Hematopoietic multipotent progenitor cell treated with erythropoietin and hydrocortisone succinate and interleukin-3 and kit ligand, for 8 days (in vitro differentiated cells): ENCODE data around the gene PANX1.
A peak's percentile ranks its signal among the peaks of the same experiment; 100 is the strongest.

Experiments
- DNase-seq: peaks from one replicate; pipeline ENCODE4 v3.0.0-alpha.2; 2015

The PANX1 gene

DNA sequence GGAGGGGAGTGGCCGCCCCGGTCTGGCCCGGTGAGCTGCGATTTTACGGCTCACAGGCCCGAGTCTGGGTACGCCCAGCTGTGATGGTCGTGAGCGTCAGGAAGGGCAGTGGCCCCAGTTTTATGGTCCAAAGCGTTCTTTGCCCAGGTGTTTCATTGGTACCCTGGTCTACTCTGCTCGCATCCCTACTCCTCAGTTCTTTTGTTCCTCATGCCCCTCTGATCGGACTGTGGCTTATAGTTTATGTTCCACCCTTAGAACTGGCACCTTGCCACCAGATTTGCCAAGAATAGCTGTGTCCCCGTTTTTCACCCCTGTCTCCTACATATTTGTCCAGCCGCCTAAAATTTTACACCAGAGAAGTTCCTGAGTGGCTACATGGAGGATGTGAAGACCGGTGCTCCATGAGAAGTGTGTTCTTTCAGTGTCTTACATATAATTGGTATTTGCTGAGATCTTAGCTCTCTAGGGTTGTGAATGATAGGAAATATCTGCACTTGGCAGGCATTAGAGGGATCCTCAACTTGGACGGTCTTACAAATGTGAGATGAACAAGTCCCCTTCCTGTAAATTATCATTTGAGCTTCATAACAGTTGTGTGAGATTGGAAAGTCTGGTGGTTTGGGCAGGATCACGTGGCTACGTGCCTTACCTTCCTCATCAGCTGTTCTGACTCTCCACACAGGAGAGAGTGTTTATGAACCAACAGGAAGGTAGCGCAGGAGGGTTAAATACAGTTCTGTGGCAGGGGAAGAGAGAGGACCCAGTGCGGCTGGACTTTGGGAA lies 1.1 kb downstream of the PANX1 start:
- peak; percentile 50 for DNase-seq

DNA sequence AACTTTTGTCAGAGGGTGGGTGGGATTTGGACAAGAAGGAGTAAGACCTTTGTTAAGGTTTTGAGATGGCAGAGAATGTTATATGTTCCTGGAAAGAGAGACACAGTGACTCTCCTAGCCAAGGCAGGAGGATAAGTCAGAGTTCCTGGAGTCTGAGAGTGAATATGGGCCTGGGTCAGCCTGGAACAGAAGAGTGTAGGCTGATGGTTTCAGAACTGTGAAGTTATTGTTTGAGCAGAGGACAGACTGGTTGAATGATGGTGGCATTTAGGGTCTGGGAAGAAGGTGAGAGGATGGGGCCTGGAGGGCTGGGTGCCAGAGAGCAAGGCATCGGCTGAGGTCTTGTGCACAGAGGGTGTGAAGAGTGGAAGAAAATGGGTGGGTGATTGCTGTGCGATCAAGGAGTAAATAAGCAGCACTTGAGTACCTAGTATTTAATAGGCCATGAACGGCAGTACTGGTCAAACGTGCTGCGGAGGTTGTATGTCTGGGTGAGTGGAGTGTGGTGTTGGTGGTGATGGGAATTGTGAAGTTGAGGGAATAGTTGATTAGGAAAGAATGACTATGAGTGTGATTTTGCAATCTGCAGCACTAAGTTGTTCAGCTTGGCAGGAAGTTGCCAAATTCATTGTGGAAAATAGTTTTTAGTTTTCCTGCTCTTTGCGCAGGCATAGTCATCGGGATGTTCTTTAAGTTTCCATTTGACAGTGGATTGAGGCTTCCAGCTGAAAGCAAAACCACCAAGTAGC lies 1.8 kb downstream of the PANX1 start:
- no peak for DNase-seq

DNA sequence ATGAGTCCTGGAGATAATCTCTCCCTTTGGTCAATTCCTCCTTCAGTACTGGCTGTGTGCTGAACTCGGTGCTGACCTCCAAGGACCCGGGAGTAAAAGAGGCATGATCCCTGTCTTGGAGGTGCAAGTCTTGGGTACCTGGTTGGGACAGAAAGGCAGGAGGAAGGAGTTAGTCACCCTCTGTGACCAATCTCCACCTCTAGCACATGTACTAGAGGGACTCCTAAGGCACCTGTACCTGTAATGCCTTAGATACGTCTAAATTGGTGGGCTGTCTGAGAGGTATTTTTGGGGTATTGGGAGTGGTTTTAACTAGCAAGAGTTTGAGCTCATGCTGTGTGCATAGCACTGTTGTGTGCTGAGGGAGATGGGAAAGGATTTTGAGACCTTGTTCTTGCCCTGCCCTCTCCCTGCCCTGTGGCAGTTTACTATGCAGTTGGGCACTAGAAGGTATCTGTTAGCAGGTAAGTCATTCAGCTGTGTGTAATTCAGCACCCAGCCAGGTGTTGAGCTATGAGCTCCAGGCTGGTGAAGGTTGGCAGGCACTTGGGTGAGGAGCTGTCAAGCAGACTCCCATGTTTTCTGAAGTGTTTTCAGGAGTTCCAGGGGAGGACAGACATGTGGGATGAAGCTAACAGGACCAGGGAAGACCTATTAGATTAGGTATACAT lies 2.5 kb downstream of the PANX1 start:
- DNase-seq, result no peak

DNA sequence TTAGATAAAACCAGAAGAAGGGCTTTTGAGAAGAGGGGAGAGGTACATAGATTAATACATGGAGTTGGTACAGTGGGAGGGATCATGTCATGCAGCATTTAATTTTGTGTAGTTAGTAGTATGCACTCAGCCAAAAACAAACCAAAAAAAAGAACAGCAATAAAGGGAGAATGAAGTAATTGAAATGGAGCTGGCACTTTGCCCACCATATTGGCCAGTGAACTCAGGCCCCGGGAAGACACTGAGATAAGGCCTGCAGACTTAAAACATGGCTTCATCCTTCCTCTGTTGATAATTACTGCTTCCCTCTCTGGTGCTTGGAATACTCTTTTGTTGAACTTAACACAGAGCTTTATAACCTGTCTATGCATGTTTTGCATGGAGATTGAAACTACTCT lies 3.1 kb downstream of the PANX1 start:
- peak; percentile 65 for DNase-seq

DNA sequence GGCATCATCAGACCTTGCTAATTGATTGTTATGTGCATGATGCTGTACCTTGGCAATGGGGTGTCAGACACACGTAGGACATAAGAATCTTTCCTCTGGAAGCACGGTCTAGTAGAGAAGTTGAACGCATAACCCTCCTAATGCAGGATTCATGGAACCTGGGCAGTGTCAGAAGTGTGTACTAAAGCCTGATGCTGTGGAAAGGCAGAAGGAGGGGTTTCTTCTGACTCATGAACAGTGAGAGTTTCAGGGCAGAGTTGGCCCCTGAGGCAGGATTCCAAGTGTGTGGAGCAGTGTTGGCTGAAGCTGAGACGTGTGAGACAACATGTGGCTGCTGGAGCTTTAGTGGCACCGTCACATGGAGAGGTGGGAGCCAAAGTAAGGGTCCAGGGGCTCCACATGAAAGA lies 3.5 kb downstream of the PANX1 start:
- no peak for DNase-seq

DNA sequence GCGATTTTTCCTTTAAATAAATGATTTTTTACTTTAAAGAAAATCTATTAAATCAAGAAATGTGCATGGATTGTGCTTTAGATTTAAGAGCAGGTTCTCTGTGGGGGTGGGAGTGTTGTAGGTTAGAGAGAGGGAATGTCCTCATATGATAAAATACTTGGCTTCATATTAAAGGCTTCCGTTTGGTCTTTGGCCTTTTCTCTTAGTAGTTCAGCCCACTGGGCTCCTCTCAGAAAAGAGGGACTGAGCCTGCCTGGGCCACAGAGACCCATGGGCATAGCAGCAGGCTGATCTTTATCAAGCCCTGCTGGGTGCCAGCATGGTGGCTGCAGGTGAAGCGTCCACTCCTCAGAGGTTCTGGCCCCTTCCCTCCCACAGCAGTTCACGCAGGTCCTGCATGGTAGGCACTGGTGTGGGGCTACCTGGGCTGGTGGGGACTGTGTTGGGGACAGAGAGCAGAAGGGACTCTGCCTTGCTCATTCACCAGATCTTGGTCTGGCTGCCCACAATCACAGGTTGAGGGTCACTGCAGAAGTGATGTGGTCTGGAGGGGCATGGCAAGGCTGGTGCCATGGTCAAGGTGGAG lies 4.3 kb downstream of the PANX1 start:
- DNase-seq, result no peak

DNA sequence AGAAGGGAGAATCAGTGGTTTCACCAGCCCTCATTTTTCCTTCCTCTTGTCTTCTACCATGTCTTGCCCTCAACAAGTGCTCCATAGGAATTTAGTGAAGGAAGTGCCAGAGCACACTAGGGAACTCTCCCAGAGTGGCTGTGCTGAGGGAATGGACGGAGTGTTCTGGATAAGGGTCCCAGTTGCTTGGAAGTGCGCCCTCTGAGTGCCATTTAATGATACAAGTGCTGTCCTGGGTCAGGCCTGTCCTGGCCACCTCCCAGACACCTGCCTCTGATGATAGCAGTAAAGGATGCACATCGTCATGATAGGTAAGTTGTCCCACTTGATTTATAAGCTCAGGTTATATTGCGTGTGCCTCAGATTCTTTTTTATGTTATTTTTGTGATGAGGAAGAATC lies 5.1 kb downstream of the PANX1 start:
- no peak for DNase-seq

DNA sequence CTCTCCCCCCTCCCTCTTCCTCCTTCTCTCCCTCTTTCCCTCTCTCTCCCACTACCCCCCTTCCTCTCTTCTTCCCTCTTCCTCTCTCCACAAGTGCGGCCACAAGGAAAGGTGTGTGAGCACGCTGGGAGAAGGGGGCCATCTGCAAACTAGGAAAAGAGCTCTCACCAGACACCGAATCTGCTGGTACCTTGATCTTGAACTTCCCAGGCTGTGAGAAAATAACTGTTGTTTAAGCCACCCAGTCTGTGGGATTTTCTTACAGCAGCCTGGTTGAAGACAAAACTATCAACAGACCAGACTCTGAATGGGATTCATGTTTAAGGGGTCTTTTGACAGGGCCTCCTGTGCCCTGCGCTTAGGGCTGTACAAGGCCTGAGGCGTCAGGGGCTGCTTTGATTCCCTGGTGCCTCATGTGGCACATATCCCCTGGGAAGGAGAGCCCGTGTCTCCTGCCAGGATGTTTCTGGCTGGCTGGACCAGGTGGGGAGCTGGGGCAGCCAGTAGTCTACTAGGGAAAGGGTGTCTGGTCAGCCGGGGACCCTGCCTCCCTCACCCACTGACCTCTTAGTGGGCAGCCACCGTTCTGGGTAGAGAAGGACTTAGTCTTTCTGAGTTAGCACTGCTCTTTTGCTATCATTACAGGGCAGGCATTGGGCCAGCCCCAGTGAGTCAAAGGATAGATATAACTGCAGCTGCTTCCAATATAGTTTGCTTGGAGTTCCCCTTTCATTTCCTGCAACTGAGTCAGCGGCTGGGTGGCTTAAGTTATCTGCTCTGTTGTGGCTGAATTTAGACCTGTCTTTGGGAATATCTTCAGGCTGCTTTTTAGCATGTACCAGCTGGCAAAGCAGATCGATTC lies 6.2 kb downstream of the PANX1 start:
- peak; percentile 61 for DNase-seq

DNA sequence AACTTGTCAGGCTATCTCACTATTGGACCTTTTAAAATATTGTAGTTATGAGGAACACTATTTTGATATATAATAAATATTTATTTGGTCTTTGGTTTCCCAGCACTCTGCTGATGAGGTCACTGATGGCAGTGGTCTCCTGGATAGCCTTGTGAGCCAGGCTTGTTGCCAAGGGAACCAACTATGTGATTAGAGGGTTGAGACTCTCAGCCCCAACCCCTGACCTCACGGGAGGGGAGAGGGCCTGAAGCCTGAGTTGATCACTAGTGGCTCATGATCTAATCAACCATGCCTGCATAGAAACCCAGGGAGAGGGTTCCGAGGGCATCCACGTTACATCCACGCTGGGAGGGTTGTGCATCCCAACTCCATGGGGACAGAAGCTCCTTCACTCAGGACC lies 10.8 kb downstream of the PANX1 start:
- DNase-seq, result no peak

DNA sequence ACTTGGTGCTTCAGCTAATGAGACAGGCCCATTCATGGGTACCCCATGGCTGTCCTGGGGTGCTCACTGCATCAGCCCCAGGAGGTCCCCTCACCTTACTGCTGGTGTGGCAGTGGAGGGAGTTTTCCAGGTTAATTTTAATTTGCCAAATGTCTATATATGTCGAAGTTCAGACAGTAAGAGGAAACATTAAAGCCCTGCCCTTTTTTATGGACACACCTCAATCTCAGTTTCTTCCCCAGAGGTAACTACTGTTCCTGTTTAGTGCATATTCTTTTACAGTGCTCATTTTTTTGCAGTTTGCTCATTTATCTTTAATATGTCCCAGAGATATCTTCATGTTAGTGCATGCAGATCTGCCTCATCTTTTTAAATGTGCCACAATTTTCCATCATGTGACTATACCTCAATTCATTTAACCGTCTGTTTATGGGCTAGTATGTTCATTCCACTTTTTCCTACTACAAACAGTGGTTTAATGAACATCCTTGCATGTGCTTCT lies 11.6 kb downstream of the PANX1 start:
- DNase-seq, result no peak

DNA sequence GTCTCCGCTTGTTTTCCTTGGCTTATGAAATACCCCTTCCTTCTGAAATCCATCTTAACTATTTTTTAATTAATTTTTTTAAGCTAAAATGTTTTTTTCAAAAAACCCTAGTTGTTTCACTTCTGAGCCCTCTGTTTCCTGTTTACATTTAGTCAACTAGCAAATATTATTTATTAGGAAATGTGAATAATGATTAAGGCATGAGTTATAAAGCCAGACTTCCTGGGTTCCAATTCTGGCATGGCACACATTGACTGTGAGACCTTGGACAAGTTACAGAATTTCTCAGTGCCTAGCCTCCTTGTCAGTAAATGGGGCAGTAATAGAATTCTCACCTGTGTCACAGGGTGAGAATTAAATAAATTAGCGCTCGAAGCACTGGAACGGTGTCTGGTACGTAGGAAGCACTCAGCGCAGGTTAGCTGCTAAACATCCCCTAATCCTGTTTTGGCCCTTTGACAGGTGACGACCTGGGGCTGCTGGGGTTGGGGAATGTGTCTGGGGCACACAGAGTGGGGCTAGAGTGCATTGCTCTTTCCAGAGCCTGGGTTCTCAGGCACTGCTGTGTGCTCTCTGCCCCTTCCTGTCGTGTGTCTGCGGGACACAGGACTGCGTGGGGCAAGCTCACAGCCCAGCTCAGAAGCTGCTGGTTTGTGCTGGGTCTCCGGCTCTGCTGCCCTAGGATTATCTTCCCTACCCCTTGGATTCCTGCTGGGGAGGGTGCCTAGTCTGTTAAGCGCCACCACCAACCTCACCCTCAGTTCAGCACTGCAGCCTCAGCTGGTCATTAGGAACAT lies 13.1 kb downstream of the PANX1 start:
- DNase-seq, result no peak

DNA sequence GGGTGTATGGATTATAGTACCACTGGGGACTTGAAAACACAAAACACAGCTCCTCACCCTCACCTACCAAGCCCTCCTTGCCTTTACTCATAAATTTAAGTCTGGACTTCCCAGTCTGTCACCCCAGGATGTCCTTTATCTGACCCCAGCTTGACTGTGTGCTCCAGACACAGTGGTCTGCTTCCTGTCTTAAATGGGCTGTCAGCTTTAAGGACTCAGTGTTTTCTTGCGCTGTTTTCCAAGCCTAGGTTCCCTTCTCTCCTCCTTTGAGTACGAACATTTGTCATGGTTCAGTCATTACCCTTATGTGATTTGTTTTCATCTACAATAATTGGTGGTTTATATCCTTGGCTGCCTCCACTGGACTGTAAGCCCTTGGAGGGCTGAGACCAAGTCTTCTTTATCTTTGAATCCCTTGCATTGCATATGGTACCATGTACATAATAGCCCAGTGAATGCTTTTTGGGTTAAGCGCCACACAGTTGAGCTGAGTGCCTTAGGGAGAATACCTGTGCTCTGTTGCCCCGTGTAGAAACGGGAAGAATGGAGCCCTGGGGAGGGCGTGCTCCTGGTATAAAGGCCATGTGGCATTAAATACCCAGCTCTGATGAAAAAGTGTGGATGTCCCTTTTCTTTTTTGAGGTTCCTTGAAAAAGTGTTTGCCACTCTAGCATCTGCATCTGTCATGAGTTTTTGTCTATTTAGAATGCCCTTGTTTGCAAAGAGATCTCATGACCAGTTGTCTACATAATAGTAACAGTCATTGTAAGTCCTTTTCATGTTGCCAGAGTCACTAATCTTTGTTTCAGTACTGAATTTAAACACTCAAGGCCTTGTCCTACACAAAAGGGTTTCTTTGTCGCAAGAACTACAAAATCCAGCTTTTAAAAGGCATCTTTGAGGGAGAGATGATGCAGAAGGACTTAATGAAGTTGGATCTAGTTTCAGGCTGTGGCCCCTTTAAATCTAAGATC lies 14.0 kb downstream of the PANX1 start:
- no peak for DNase-seq

DNA sequence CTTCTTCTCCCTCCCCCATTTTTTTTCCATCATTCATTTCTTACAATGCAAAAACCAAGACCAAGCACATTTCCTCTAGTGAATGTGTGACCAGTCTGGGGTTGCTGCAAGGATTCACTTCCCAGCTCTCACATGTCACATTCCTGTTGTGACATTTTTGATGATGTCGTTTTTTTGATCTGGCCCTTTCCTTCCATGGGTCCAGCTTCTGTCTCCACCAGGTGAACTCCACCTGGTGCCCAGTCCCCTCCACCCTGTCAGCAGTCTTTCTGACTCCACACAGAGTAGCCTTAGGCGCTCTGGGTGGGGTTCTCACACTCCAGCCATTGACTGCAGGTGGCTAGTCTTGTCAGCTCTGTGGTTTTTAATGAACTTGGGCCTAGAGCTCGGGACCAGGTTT lies 15.6 kb downstream of the PANX1 start:
- DNase-seq, result no peak

DNA sequence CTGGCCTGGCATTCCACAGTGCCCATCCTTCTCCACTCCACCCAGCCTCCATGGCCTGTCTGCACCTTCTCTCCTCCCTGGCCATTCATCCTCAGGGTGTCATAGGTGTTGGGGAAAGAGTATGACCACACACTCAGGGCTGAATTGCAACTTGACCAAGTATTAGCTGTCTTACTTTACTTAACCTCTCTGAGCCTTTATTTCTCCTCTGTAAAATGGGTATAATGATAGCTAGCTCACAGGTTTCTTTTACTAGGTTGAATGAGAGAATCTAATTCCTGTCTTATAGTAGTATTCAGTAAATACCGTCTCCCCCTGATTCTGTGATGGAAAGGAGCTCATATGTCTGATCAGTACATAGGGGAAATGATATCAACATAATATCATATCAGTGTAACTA lies 16.0 kb downstream of the PANX1 start:
- no peak for DNase-seq

DNA sequence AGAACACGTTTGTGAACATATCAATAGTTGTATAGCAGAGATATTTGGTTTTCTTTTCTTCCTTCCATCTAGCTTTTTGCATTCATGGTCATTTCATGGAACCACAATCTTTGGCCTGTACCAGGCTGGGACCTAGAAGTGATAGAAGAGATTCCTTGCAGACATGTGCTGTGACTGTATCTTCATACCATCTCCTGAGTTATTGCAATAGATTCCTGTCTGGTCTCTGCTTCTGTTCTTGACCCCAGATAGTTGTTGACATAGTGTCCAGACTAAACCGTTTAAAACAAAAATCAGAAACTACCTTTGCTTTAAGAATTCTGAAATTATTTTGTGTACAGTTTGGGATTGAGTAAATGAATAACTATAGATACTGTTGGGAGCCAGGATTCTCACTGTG lies 16.8 kb downstream of the PANX1 start:
- DNase-seq, result no peak

DNA sequence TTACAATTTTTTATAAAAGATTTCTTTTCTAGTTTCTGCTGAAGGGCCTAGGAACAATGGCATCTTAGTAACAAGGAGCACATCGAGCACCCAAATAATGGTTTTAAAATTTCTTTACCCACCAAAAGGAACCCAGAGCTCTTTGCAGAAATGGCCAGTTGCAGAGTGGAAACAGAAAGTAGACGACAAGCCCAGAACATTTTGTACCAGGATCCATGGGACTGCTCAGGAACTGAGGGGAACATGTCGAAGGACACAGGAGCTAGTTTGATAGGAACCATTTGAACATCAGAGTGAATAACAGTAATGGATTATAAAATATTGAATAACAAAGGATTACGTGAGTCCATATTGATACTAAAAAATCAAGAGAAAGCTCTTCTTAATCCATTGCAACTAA lies 17.3 kb downstream of the PANX1 start:
- no peak for DNase-seq

DNA sequence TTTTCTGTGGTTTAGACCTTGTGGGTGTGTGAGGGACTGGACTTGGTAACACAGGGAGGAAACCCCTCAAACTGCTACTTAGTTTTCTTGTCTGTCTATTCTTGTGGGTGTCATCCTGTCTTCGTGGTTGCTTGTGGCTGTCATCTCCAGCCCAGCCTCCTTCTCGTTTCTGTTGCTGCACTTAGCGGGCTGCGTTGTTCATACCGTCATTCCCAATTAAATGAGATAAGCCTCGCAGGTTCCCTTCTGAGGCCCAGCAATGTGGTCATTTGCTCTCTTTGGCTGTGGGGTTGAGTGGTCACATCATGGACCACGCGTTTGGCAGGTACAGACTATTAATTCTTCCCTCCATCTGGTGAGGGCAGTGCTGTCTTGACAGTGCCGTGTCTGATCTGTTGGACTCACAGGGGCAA lies 18.8 kb downstream of the PANX1 start:
- DNase-seq, result no peak

DNA sequence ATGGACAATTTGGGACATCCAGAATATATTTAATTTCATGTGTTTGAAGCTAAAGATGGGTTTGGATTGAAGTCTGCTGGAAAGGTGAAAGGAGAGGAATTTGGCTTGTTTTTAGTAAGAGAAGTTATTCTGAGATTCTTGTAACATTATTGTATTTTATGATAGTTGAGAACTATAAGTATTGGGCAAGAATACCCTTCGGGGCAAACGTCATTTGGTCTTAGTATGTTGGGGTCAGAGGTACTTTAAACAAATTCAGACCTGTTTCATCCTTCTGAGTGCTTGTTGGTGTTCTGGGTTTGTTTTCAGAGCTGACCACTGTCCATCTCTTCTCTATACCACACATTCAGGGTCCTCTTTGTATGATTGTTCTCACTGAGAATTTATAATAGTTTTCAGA lies 19.5 kb downstream of the PANX1 start:
- no peak for DNase-seq

DNA sequence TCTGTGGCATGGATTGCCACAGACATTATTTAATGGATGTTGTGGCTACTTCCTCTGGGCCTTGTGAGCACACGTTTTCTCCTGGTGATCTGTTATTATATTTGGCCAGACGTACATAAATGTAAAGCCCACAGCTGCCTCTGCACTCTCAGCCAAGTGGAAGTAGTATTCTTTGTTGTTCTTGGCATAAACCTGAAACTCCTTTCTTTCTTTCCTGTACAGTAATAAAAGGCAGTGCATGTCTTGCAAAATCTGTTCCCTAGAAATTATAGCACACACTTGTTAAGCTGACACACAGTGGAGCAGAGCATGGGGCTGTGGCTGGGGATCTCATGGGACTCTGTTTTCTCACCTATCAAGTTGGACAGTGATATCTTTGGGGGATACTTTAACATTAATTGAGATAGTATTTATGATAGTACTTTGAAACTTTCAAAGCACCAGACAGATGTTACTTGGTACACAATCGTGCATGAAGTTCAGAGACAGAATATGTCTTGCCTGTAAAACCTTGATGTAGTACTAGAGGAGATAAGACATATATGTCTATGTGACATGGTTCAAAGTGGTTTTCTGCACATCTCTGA lies 20.9 kb downstream of the PANX1 start:
- no peak for DNase-seq

DNA sequence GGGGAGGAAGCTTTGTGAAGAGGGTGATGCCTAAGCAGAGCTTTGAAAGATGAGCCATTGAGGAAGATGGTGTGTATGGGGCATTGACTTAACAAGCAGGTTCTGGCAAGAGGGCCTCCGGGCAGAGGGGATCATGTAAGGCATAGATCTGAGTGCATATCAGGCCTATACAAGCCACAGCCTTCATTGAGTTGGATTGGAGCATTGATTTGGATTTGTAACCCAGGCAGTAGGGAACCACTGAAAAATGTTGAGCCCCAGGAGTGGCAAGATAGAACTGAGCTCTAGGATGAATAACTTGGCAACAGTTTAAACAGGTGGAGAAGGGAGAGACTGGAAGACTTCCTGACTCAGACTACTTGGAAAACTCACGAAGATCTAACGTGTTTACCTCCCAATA lies 21.4 kb downstream of the PANX1 start:
- DNase-seq, result no peak
